ENCODE data around the gene SYT12.
"Not testable (repeated sequence)": the region's sequence is repeated elsewhere in the genome, so short reads cannot be mapped to it uniquely, and the experiment has no call there.

Gene SYT12, protein sequence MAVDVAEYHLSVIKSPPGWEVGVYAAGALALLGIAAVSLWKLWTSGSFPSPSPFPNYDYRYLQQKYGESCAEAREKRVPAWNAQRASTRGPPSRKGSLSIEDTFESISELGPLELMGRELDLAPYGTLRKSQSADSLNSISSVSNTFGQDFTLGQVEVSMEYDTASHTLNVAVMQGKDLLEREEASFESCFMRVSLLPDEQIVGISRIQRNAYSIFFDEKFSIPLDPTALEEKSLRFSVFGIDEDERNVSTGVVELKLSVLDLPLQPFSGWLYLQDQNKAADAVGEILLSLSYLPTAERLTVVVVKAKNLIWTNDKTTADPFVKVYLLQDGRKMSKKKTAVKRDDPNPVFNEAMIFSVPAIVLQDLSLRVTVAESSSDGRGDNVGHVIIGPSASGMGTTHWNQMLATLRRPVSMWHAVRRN

DNA sequence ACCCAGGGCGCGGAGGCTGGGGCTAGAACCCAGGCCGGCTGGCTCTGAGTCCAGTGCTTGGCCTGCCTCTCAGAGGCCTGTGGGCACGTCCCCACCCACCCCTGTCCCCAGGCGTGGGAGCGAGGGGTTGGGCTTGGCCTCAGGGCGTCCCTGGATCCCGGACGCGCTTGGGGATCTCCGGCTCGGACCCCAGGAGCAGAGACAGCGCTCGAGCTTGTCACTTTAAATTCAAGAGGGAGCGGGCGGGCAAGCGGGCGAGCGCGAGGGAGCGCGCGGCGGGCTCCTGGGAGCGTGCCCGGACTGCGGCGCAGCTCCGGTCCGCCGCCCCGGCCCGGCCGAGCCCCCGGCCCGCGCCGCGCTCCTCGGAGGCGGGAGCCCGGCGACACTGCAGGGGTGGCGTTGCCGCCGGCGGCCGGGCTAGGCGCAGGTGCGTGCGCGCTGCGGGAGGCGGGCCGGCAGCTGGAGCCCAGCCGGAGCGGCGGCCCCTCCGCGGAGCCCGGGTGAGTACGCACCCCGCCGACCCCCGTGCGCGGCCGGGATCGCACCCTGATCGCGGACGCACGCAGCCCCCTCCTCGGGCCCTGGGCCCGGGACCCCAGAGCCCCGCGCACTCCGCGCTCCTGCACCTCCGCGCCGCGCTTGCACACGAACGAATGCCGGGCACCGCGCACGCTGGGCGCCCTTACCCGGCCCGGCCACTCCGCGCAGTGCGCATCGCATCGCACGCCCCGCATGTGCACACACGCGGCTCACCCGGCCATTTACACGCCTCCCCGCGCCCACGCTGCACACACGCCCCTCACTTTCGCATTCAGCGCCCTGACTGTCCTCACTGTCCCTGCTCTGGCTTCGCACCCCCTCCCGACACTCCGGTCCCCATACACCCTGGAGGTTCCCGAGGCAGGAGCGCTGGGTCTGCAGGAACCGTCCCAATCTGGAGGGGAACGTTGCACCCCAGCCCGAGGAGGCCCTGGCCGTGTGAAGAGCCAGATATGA is at the start of gene SYT12:
SYT12 (plus strand) TSS at position 174 of the 996 bp plus-strand sequence. CDS start 7,011 bp downstream, outside the sequence.
- no peak for DNase-seq (ENCODE audit: low read depth)

DNA sequence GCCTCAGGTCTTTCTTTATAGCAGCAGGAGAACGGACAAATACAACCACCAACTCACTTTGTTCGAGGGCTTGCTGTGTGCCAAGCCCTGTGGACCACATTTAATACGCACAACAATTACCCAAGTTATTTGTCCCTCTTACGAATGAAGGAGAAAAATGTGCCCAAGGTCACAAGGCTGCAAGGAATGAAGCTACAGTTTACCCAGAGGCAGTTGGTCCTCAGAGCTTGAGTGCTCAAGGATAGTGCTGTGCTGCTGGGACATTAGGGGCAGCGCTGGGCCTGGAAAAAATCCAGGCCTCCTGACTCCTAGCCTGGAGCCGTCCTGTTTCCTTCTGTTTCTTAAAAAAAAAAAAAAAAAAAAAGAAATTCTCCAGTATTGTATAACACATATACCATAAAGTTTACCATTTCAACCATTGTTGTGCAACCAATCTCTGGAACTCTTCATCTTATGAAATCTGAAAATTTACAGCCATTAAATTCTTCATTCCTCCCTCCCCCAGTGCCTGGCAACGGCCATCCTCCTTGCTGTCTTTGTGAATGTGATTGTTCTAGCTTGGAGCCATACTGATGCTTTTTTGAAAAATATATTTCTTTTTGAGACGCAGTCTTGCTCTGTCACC is 48.9 kb upstream of the SYT12 start:
- DNase-seq (ENCODE audit: low read depth), result no peak

DNA sequence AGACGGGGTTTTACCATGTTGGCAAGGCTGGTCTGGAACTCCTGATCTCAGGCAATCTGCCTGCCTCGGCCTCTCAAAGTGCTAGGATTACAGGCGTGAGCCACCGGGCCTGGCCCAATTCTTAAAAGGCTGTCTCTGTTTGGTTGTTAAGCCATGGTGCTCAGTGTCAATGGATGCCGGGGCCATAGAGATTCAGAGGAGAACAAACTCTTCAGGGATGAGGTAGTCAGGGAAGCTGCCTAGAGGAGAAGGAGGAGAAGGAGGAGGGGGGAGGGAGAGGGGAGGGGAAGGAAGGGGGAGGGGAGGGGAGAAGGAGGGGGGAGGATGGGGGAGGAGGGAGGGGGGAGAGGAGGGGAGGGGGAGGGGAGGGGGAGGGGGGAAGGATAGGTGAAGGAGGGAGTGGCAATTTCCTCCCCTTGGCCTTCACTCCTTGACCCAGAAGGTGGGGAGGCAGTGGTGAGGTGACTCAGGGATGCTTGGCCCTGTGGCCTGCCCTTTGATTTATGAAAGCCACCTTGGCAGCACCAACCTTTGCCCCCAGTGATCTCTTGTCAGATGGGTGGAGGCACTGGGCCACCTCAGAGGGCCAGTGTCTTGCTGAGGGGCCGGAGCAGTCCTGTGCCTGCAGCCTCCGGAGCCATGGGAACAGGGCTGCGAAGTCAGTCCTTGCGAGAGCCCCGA is 48.1 kb upstream of the SYT12 start, which contains the start of gene C11orf86:
C11orf86 (plus strand) TSS at position 581 of the 681 bp plus-strand sequence; CDS start at position 640, 59 bp downstream.
- no peak for DNase-seq (ENCODE audit: low read depth)

DNA sequence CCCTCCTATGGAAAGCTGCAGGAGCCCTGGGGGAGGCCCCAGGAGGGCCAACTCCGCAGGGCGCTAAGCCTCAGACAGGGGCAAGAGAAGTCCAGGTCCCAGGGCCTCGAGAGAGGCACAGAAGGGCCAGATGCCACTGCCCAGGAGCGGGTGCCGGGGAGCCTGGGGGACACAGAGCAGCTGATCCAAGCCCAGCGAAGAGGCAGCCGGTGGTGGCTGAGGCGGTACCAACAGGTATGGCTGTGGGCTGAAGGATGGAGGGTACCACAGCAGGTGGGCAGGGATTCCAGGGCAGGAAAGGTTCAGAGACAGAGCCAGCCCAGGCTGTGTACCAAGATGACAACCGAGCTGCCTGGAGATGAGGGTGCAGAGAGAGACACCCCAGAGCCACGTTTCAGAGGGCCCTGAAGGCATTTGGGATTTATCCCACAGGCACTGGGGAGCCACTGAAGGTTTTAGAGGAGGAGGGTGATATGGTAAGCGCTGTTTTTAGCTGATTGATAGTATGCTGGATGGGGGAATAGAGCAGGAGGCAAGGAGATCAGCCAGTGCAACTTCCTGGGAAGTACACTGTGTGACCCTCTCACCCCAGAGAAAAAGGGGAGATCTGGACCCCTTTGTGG is 47.4 kb upstream of the SYT12 start:
- no peak for DNase-seq (ENCODE audit: low read depth)

DNA sequence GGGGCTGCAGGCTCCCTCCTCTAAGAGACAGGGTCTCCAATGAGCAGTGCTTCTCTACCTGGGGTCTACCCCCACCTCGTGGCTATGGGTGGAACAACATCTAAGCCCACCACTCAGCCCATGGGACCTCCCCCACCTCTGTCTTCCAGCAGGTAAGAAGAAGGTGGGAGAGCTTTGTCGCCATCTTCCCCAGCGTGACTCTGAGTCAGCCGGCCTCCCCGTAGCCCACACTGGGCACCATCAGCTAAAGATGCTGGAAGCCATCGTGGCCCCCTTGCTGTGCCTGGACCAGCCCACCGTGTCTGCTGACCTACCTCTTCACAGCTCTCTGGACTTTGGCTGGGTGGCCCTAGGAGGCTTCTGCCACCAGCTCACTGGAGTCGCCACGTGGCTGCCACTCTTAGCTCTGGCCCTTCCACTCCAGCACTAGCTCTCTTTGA is 46.9 kb upstream of the SYT12 start:
- DNase-seq (ENCODE audit: low read depth), result no peak

DNA sequence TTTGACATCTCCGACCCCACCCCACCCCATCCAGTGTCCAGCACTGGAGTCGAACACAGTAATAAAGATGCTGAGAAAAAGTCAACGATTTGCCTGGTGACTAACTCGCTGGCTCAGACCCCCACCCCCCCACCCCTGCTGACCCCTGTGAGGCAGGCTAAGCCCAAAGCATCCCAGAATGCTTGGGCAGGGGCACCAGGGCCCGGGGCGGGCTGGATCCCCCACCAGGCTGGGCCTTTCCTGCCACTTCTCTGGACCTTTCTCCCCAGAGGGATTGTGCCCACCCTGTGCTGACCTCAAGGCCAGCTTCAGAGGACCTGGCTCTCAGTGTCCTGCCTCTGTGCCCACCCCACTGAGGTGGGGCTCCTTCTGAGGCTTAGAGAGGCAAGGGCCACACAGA is 46.0 kb upstream of the SYT12 start:
- no peak for DNase-seq (ENCODE audit: low read depth)

DNA sequence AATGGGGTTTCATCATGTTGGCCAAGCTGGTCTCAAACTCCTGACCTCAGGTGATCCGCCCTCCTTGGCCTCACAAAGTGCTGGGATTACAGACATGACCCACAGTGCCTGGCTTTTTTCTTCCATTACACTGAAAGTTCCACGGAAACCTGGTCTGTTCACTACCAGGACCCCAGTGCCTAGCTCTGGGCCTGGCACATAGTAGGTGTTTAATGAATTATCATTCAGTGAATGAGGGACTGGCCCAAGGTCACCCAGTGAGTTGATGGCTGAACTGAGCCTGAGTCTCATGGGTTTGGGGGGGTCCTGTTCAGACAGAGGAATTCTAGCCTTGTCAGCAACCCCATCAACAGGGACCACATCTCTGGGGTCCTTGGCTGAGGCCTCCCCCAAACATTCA is 44.7 kb upstream of the SYT12 start:
- no peak for DNase-seq (ENCODE audit: low read depth)

DNA sequence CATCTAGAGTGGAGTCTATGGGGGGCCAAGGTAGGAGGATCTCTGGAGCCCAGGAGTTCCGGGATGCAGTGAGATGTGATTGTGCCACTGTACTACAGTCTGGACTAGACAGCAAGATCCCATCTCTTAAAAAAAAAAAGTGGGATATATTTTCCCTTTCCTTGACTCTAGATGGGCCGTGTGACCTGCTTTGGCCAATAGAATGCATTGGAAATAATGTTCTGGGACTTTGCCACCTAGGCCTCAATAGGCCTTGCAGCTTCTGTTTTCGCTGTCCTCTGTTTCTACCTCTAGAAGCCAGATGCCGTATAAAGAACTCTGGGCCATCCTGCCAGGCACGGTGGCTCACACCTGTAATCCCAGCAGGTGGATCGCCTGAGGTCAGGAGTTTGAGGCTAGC is 44.2 kb upstream of the SYT12 start:
- DNase-seq (ENCODE audit: low read depth), result no peak

DNA sequence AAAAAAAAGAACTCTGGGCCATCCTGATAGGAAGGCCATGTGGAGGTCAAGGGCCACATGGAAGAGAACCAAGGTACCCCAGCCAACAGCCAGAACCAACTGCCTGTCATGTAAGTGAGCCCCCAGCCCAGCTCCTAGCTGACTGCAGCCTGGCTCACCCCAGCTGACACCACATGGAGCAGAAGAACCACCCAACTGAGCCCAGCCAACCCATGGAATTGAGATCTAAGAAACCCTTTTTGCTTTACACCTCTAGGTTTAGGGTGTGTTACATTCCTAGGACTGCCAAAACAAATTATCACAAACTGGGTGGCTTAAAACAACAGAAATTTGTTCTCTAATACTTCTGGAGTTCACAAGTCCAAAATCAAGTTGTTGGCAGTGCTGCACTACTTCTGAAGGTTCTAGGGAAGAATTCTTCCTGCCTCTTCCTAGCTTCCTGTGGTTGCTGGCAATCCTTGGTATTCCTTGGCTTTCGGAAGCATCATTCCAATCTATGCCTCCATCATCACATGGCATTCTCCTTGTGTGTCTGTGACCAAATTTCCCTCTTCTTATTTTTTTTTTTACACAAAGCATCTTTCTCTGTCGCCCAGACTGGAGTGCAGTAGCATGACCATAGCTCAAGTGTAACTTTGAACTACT is 43.5 kb upstream of the SYT12 start:
- DNase-seq (ENCODE audit: low read depth), result no peak

DNA sequence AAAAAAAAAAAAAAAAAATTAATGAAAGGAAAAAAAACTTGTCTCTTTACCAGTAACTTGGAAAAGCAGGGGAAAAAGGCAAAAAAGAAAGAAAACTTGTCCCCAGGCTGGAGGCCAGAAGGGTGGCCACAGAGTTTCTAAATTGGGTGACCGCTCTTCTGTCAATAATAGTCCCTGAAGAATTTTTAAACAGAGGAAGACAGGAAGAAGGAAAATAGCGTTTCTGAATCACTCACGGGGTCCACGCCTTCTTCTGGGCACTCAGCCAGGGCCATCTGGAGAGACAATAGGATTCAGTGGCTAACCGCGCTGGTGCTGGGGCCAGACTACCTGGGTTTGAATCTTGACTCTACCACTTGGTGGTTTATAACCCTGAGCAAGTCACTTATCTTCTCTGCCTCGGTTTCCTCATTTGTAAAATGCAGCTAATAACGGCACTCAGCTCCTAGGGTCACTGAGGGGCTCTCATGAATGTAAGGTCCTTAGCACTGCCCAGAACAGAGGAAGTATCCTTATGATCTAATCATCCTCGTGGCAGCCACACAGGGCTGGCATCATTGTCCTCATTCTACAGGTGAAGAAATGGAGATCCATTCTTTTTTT is 40.9 kb upstream of the SYT12 start:
- peak; percentile 69 for DNase-seq (ENCODE audit: low read depth)

DNA sequence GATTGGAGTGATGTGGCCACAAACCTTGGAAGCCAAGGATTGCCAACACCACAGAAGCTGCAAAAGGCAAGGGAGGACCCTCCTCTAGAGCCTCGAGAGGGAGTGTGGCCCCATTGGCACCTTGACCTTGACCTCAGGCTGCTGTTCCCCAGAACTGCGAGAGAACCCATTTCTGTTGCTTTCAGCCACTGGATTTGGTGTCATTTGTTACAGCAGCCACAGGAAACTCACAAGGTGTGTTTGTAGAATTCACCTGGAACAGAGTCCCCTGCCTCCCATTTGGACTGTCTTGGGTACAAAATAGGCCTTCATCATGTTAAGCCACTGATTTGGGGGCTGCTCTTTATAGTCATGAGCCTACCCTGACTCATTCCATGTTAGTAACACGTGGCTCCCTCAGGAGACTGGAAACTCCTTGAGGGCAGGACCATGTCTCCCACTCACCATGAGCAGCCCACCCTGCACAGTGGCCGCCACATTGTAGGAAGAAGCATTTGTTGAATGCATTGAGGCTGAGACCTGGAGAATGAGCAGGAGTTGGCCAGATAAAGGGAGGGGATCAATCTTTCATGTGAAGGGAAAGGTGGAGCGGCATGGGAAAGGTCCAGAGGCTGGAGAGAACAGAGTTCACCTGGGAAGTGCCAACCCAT is 39.5 kb upstream of the SYT12 start:
- DNase-seq (ENCODE audit: low read depth), result no peak

DNA sequence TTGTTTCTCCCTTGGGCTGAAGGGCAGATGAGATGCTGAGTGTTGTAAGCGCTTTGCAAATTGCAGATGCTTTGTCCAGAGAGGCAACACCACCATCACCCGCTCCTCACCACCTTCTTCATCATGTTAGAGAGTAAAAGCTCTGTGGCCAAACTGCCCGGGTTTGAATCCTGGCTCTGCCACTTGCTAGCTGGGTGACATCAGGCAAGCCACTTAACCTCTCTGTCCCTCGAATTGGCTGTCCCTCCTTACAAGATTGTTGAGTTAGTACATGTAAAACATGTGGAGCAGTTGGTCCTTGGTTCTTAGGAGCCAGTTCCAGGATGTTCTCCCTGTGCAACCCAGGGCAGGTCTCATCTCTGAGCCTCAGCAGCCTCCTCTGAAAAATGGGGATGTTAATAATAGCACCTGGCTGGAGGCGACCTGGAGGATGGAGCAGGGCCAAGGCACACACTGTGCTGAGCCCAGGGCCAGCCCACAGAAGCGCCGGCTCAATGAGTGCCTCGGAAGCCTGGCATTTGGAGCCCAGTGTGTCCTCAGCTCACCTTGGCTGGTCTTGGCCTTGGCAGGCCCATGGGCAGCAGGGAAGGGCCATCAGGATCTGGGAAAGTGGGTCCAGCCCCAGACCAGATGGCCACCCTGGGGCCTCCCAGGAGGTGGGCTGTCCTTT is 37.3 kb upstream of the SYT12 start:
- no peak for DNase-seq (ENCODE audit: low read depth)

DNA sequence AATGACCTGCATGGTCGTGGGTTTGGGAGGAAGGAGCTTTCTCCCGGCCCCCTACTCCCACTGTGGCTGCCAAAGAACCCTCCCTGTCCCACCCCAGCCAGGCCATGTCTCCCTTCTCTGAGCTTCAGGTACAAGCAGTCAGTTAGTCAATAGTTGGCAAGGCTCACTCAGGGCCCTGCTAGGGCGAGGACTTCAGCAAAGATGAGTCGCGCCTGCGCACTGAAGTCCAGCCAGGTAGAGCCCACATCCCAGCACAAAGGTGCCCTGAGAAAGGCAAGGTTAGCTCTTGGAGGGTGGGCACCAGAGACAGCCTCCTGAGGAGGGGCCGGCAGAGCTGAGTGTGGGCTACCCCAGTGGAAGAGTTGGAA is 36.8 kb upstream of the SYT12 start:
- no peak for DNase-seq (ENCODE audit: low read depth)

DNA sequence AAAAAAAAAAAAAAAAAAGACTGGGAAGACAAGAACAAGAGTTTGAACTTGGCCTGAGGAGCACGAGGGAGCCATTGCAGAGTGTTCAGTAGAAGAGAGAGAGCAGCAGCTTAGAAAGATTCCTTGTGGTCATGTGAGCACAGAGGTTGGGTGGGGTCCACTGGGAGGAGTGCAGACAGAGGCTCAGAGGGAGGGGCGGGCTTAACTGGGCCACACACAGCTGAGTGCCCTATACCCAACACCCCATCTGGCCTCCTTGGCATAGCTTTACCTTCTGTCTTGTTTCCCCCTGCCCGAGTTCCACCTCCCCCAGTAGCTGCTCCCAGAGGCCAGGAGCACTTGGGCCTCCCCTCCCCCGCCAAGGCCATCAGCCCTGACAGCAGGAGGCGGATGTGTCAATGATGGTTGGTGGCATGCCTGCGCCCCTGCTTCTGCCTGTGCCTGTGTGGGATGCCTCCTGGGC is 35.7 kb upstream of the SYT12 start:
- DNase-seq (ENCODE audit: low read depth), result no peak

DNA sequence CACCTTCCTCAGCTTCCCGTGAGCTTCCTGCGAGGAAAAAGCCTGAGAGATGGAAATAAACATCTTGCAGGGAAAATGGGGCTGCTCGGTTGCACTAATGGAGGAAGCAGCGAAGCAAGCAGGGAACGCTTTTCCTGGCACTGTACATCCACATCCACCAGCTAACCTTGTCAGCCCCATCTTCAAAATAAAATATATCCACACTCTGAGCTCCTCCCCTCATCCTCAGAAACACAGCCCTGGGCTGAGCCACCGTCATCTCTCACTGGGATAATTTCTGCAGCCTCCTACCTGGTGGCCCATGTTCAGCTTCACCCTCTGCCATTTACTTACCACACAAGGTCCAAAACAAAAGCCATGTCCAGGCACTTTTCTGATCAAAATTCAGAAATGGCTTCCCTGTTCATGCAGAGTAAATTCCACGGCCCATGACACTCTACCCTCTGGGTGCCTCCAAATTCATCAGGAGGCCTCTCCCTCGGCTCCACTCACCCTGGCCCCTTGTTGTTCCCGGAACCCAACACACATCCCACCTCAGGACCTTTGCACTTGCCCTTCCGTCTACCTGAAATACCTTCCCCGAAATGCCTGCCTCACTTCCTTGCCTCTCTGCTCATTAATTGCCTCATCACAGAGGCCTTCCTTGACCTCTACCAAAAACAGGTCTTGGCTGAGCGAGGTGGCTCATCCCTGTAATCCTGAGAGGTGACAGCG is 34.9 kb upstream of the SYT12 start:
- DNase-seq (ENCODE audit: low read depth), result no peak

DNA sequence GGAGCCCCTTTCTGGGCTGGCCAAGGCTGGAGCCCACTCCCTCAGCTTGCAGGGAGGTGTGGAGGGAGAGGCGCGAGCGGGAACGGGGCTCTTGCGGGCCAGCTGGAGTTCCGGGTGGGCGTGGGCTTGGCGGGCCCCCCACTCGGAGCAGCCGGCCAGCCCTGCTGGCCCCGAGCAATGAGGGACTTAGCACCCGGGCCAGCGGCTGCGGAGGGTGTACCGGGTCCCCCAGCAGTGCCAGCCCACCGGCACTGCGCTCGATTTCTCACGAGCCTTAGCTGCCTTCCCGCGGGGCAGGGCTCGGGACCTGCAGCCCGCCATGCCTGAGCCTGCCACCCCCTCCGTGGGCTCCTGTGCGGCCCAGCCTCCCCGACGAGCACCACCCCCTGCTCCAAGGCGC is 34.2 kb upstream of the SYT12 start:
- not testable (repeated sequence) for DNase-seq (ENCODE audit: low read depth)

DNA sequence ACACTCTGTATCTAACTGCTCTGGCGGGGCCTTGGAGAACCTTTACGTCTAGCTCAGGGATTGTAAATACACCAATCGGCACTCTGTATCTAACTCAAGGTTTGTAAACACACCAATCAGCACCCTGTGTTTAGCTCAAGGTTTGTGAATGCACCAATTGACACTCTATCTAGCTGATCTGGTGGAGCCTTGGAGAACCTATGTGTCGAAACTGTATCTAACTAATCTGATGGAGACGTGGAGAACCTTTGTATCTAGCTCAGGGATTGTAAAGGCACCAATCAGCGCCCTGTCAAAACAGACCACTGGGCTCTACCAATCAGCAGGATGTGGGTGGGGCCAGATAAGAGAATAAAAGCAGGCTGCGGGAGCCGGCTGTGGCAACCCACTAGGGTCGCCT is 33.6 kb upstream of the SYT12 start:
- not testable (repeated sequence) for DNase-seq (ENCODE audit: low read depth)

DNA sequence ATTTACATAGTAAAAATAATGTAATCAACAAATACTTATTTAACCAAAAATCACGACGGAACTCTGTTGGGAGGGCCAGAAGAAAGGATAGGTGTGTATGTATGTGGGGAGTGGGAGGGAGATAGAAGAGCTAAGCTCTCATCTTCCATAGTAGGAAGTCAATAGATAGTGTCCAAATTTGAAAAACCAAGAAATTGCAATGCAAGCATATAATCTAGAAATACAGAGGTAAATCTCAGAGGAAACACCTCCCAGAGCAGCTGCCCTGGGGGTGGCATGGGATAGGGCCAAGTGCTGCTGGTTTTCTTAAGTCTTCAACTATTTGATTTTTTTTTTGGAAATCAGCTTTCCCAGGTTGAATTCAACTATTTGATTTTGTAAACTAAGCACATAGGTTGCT is 30.9 kb upstream of the SYT12 start:
- no peak for DNase-seq (ENCODE audit: low read depth)

All from fibroblast of the conjunctiva (primary cell).